ENCODE results near the gene ZNF883.

DNA sequence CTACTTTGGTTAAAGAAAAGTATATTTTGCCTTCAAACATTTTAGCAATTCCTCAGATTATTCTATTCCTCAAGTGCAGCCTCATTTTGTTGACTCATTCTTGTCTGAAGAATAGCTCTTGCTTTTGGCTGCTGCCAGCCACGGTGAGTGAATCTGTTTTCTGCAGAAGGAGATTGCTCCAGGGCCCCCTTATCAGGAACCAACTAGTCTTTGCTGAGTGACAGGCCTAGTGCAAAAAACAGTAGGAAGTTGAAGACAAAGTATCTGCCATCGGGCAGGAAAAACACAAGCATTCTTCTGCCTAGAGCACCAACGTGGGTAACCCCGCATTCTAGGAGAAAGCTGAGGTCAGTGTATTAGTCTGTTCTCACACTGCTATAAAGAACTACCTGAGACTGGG is 42.3 kb downstream of the ZNF883 start:
- TF ChIP-seq, protein P1, sequence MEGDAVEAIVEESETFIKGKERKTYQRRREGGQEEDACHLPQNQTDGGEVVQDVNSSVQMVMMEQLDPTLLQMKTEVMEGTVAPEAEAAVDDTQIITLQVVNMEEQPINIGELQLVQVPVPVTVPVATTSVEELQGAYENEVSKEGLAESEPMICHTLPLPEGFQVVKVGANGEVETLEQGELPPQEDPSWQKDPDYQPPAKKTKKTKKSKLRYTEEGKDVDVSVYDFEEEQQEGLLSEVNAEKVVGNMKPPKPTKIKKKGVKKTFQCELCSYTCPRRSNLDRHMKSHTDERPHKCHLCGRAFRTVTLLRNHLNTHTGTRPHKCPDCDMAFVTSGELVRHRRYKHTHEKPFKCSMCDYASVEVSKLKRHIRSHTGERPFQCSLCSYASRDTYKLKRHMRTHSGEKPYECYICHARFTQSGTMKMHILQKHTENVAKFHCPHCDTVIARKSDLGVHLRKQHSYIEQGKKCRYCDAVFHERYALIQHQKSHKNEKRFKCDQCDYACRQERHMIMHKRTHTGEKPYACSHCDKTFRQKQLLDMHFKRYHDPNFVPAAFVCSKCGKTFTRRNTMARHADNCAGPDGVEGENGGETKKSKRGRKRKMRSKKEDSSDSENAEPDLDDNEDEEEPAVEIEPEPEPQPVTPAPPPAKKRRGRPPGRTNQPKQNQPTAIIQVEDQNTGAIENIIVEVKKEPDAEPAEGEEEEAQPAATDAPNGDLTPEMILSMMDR (IDR thresholded peaks at IDR 0.05; ENCODE audit: control extremely low read depth in 1 of 3, insufficient read depth in 1 of 3, low read depth in 1 of 3, low read length in 3 of 3): no peak
- no peak for TF ChIP-seq YY1 (IDR thresholded peaks at IDR 0.05; ENCODE audit: low read depth, low read length)
- TF ChIP-seq, protein P2, sequence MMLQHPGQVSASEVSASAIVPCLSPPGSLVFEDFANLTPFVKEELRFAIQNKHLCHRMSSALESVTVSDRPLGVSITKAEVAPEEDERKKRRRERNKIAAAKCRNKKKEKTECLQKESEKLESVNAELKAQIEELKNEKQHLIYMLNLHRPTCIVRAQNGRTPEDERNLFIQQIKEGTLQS (IDR thresholded peaks at IDR 0.05; ENCODE audit: insufficient read depth, low read depth, low read length): no peak
- no peak for TF ChIP-seq POLR2A (IDR thresholded peaks at IDR 0.05; ENCODE audit: control extremely low read depth in 1 of 2, low read depth in 2 of 2, low read length in 2 of 2)
- no peak for TF ChIP-seq HDAC2 (IDR thresholded peaks at IDR 0.05; ENCODE audit: borderline replicate concordance in 1 of 2, low read depth in 2 of 2, low read length in 2 of 2)
- no peak for TF ChIP-seq POLR2AphosphoS5 (IDR thresholded peaks at IDR 0.05; ENCODE audit: low read depth, low read length)
- no peak for TF ChIP-seq SRF (IDR thresholded peaks at IDR 0.05; ENCODE audit: low read depth, low read length)
